ENCODE measurements around the gene GPHN.
"Not testable (repeated sequence)": the region's sequence is repeated elsewhere in the genome, so short reads cannot be mapped to it uniquely, and the experiment has no call there.

GPHN gene

GRCh38 chr14:66563731-66564130 lies 55.8 kb downstream of the GPHN start:
- TF ChIP-seq, protein P1, sequence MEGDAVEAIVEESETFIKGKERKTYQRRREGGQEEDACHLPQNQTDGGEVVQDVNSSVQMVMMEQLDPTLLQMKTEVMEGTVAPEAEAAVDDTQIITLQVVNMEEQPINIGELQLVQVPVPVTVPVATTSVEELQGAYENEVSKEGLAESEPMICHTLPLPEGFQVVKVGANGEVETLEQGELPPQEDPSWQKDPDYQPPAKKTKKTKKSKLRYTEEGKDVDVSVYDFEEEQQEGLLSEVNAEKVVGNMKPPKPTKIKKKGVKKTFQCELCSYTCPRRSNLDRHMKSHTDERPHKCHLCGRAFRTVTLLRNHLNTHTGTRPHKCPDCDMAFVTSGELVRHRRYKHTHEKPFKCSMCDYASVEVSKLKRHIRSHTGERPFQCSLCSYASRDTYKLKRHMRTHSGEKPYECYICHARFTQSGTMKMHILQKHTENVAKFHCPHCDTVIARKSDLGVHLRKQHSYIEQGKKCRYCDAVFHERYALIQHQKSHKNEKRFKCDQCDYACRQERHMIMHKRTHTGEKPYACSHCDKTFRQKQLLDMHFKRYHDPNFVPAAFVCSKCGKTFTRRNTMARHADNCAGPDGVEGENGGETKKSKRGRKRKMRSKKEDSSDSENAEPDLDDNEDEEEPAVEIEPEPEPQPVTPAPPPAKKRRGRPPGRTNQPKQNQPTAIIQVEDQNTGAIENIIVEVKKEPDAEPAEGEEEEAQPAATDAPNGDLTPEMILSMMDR (conservative IDR thresholded peaks at IDR 0.05; ENCODE audit: low read depth, low read length): no peak
- DNase-seq (ENCODE audit: low read depth): no peak
- no peak overlapping the region for H3K4me3 ChIP-seq (ENCODE audit: low read length)

GRCh38 chr14:66568220-66568619 lies 60.3 kb downstream of the GPHN start:
- TF ChIP-seq, protein P1 (conservative IDR thresholded peaks at IDR 0.05; ENCODE audit: low read depth, low read length): no peak
- no peak overlapping the region for H3K4me3 ChIP-seq (ENCODE audit: low read length)
- no peak for DNase-seq (ENCODE audit: low read depth)

GRCh38 chr14:66572826-66573225 lies 64.9 kb downstream of the GPHN start:
- TF ChIP-seq, protein P1 (conservative IDR thresholded peaks at IDR 0.05; ENCODE audit: low read depth, low read length): no peak
- no peak overlapping the region for H3K4me3 ChIP-seq (ENCODE audit: low read length)
- DNase-seq (ENCODE audit: low read depth): no peak

DNA sequence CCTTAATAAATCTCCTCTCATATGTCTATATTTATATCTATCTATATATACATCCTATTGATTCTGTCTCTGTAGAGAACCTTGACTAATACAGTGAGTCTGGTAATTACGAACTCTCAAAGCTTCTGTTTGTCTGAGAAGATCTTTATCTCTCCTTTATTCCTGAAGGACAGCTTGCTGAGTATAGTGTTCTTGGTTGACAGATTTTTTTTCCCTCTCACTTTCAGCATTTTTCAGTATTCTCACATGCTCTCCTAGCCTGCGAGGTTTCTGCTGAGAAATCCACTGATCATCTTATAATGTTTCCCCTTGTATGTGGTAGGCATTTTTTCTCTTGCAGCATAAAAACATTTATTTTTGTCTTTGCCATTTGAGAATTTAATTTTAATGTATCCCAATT lies 67.1 kb downstream of the GPHN start:
- no peak for DNase-seq (ENCODE audit: low read depth)
- TF ChIP-seq, protein P1 (conservative IDR thresholded peaks at IDR 0.05; ENCODE audit: low read depth, low read length): no peak
- H3K4me3 ChIP-seq (ENCODE audit: low read length): no peak overlapping the region

- no peak for DNase-seq (ENCODE audit: low read depth)
- no peak overlapping the region for H3K4me3 ChIP-seq (ENCODE audit: low read length)
- TF ChIP-seq, protein P1 (conservative IDR thresholded peaks at IDR 0.05; ENCODE audit: low read depth, low read length): no peak
Measured at GRCh38 chr14:66575939-66576338, 68.0 kb downstream of the GPHN start.

DNA sequence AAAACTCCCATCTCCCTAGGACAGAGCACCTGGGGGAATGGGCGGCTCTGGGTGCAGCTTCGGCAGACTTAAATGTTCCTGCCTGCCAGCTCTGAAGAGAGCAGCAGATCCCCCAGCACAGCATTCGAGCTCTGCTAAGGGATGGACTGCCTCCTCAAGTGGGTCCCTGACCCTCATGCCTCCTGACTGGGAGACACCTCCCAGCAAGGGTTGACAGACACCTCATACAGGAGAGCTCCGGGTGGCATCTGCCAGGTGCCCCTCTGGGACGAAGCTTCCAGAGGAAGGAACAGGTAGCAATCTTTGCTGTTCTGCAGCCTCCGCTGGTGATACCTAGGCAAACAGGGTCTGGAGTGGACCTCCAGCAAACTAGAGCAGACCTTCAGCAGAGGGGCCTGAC lies 79.8 kb downstream of the GPHN start:
- H3K4me3 ChIP-seq (ENCODE audit: low read length); DNase-seq (ENCODE audit: low read depth): not testable (repeated sequence)

DNA sequence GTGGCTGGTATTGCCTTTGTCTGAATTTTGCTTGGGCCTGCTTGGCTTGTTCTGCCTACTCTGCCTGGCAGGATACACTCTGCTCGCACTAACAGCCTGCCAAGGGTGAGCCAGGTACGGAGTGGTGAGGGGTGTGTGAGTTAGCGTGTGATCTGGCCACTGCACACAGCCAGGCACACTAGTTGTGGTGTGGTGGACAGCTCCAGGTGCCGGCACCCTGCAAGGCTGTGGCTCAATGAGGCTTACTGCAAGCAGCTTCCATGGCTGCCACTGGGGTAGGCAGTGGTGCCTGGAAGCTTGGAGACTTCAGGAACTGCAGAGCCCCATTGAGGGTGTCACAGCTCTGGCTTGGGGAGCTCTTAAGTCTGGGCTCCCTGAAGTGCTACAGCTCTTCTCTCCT lies 87.4 kb downstream of the GPHN start:
- TF ChIP-seq, protein P1 (conservative IDR thresholded peaks at IDR 0.05; ENCODE audit: low read depth, low read length): no peak
- DNase-seq (ENCODE audit: low read depth): no peak
- H3K4me3 ChIP-seq (ENCODE audit: low read length): no peak overlapping the region

Measured in retinal pigment epithelial cell (primary cell).